Measurements from ENCODE around the gene RPE65. TPM values are rescaled to one million over a fixed set of nuclear protein-coding genes. Genes with fewer than 3 reads are reported as not detected.

RPE65 gene
- total and polyA plus RNA-seq, 11 donors, result not detected

DNA sequence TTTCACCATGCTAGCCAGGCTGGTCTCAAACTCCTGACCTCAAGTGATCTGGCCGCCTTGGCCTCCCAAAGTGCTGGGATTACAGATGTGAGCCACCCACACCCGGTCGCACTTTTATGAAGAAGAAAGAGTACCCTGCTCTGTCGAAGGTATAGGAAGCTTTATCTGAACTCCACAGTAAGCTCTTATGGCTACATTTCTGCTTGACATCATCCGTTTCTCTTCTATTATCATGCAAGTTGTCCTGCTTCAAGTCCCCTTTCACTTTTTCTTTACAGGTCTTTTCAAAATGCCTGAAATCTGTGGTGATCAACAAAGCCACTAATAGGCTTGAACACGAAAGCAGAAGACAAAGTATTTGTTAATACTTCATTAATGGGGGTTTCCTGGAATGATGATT is 4.0 kb downstream of the RPE65 start:
- WGBS, 4 donors, result 88 to 95% (median 92%) methylated on average over 6 of the region's 6 CpGs
- no peak for ATAC-seq
- H3K4me1 ChIP-seq, result no peaks in the 10 kb centered on the region
- H3K9me3 ChIP-seq, result no peaks in the 10 kb centered on the region
- no peak for DNase-seq
- intact Hi-C loops (cut with DNase I), result loop anchor here in 2 of 10 donors (10.0 kb wide), 1 partner anchor 331 kb away; no protein-coding TSS in a partner anchor
- no peak for TF ChIP-seq CTCF (IDR thresholded peaks at IDR 0.05)
- TF ChIP-seq POLR2A (IDR thresholded peaks at IDR 0.05), result no peak
- no peak overlapping the region for H3K27ac ChIP-seq
- no peaks in the 10 kb centered on the region for H3K36me3 ChIP-seq
- no peak overlapping the region for H3K4me3 ChIP-seq
- no peaks in the 10 kb centered on the region for H3K27me3 ChIP-seq

DNA sequence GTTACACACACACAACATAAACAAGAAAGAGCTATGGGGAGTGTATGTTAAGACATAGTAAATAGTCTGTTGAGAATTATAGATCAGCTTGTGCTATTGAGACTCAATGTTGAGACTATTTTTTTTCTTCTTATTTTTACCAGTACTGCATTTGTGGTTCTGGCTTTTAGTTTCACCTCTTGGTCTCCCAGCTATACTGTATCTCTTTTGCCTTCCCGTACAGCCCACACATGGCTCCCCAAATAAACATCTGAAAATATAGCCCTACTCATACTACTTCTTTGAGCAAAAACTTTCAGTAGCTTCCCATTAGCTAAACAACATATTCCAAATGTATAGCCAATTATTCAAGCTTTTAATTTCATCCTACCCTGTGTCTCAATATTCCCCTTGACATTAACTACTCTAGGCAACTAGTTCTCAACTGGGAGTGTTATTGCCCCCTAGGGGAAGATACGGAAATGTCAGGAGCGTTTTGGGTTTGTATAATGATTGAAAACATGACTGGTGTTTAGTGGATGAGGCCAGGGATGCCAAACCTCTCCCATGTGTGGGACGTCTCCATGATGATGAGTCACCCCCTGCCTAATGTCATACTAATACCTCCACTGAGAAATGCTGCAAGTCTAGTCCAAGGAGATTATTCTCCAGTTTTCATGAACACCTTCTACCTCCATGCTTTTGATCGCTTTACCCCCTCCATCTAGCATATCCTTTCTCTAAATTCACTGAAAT is 6.8 kb downstream of the RPE65 start:
- no peaks in the 10 kb centered on the region for H3K36me3 ChIP-seq
- ATAC-seq, result peak in 3 of 4 donors; percentile 42 to 64 (median 61)
- no peak for TF ChIP-seq POLR2A (IDR thresholded peaks at IDR 0.05)
- peak; percentile 33 to 64 (median 57) for TF ChIP-seq CTCF (IDR thresholded peaks at IDR 0.05)
- WGBS, 4 donors, result 39 to 42% (median 40%) methylated on average over 5 of the region's 5 CpGs
- H3K27me3 ChIP-seq, result no peaks in the 10 kb centered on the region
- H3K27ac ChIP-seq, result no peak overlapping the region
- H3K4me3 ChIP-seq, result no peak overlapping the region
- H3K9me3 ChIP-seq, result no peaks in the 10 kb centered on the region
- no peaks in the 10 kb centered on the region for H3K4me1 ChIP-seq
- intact Hi-C loops (cut with DNase I), result loop anchor here in 7 of 10 donors (2.0 to 10.0 kb wide), 3 partner anchors 326 to 328 kb away; no protein-coding TSS in a partner anchor
- no peak for DNase-seq

DNA sequence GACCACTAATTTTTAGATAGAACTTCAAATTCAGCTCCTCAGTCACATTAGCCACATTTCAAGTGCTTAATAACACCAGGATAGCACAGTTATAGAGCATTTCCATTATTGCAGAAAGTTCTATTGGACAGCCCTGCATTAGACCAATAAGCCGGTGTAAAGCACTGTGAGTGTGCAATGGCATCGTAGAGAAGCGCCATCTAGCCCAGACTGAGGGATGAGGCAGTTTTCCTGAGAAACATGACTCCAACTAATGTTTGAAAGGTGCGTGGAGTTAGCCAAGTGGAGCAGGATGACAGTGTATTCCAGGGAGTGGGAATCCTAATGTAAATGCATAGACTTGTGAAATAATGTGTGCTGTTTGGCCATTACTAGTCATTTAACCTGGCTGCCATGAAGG is 7.7 kb downstream of the RPE65 start:
- TF ChIP-seq POLR2A (IDR thresholded peaks at IDR 0.05) (no peak), CTCF (IDR thresholded peaks at IDR 0.05) (no peak)
- Histone ChIP-seq H3K4me1 (no peaks in the 10 kb centered on the region), H3K27me3 (peaks cover 0 to 3% (median 0%) of the 10 kb centered on the region in 9 donors), H3K36me3 (no peaks in the 10 kb centered on the region), H3K9me3 (no peaks in the 10 kb centered on the region), H3K27ac (no peak overlapping the region), H3K4me3 (no peak overlapping the region)
- intact Hi-C loops (cut with DNase I), result loop anchor here in 7 of 10 donors (2.0 to 10.0 kb wide), 3 partner anchors 325 to 327 kb away; no protein-coding TSS in a partner anchor
- no peak for DNase-seq
- ATAC-seq, result no peak
- WGBS, 4 donors, result 79 to 83% (median 80%) methylated on average over 4 of the region's 4 CpGs

- Histone ChIP-seq H3K4me3 (no peak overlapping the region), H3K36me3 (no peaks in the 10 kb centered on the region), H3K27me3 (peaks cover 0 to 7% (median 0%) of the 10 kb centered on the region in 9 donors), H3K27ac (no peak overlapping the region), H3K4me1 (no peaks in the 10 kb centered on the region), H3K9me3 (no peaks in the 10 kb centered on the region)
- 73 to 82% (median 78%) methylated on average over 3 of the region's 3 CpGs for WGBS, 4 donors
- no peak for TF ChIP-seq POLR2A (IDR thresholded peaks at IDR 0.05)
- TF ChIP-seq CTCF (IDR thresholded peaks at IDR 0.05), result no peak
- DNase-seq (no peak), ATAC-seq (no peak)
- intact Hi-C loops (cut with DNase I), result loop anchor here in 1 of 10 donors (10.0 kb wide), 1 partner anchor 324 kb away; no protein-coding TSS in a partner anchor
Measured at GRCh38 chr1:68438310-68438709, 11.4 kb downstream of the RPE65 start.
